ENCODE measurements around the gene TBC1D9.

DNA sequence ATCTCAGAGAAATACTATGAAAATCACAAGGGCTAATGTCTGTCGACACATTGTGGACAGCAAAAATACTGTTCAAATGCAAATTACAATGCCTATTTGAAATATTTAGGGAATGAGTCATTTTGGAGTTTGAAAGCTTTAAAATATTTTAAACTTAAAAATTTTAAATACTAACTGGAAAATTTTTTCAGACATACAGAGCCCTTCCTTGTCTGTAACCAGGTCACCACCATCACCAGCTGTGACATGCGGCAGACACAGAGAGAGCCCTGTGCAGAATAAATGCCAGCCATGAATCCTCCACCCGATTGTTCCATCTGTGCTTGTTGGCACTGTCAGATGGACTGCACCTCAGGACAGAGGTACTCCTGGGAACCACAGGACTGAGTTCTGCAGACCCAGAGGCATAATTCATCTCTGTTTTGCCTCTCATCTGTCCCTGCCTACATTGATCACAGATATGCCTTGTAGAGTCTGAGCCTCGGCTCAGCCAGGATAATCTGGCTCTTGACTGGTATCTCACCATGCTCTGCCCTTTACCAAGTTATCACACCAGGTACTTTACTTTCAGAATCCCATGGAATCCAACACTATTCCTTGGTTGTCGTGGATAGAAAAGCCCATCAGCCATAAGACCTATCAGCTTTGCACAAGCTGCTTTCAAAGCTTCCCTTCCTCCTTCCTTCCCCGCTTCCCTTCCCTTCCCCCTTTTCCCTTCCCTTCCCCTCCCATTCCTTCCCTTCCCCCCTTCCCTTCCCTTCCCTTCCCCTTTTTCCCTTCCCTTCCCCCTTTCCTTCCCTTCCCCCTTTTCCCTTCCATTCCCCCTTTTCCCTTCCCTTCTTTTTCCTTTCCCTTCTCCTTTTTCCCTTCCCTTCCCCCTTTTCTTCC, 67.2 kb downstream of the TBC1D9 start:
- TF ChIP-seq, protein P1, sequence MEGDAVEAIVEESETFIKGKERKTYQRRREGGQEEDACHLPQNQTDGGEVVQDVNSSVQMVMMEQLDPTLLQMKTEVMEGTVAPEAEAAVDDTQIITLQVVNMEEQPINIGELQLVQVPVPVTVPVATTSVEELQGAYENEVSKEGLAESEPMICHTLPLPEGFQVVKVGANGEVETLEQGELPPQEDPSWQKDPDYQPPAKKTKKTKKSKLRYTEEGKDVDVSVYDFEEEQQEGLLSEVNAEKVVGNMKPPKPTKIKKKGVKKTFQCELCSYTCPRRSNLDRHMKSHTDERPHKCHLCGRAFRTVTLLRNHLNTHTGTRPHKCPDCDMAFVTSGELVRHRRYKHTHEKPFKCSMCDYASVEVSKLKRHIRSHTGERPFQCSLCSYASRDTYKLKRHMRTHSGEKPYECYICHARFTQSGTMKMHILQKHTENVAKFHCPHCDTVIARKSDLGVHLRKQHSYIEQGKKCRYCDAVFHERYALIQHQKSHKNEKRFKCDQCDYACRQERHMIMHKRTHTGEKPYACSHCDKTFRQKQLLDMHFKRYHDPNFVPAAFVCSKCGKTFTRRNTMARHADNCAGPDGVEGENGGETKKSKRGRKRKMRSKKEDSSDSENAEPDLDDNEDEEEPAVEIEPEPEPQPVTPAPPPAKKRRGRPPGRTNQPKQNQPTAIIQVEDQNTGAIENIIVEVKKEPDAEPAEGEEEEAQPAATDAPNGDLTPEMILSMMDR (IDR thresholded peaks at IDR 0.05) = no peak
- no peak for TF ChIP-seq POLR2AphosphoS5 (IDR thresholded peaks at IDR 0.05)
- no peak for TF ChIP-seq POLR2A (IDR thresholded peaks at IDR 0.05)
- TF ChIP-seq EP300 (IDR thresholded peaks at IDR 0.05) = no peak
